Fibroblast of the aortic adventitia (primary cell): ENCODE results near the gene PTGFR. TPM values are rescaled to one million over a fixed set of nuclear protein-coding genes. Genes with fewer than 3 reads are reported as not detected.

Experiments
- DNase-seq: peaks from one replicate; pipeline ENCODE4 v3.0.0-alpha.2; 2010; ENCODE audit warnings: low read depth
- H3K4me3 ChIP-seq: 2 replicates; pipeline ENCODE4 v1.5.1; 2011; ENCODE audit warnings: low read depth, mild to moderate bottlenecking, control low read depth, low read length, moderate library complexity
- CTCF ChIP-seq: IDR thresholded peaks from 2 replicates; pipeline ENCODE4 v1.5.1; 2011; ENCODE audit warnings: mild to moderate bottlenecking, low read length, control low read depth, inconsistent platforms; ENCODE audit not compliant: insufficient read depth
- total RNA-seq: library from RNA; depleted of rRNA; stranded (reverse); fragments of >200 nt; gene quantifications from 2 replicates; pipeline ENCODE4 v1.2.3, GENCODE V29; 2012; ENCODE audit warnings: low replicate concordance

Gene PTGFR
- total RNA-seq, 1 donor: 77.5 TPM

- no peak overlapping the region for H3K4me3 ChIP-seq
- TF ChIP-seq CTCF: no peak
- DNase-seq: no peak
These were observed 74.6 kb downstream of the PTGFR start for GRCh38 chr1:78565393-78565792.

GRCh38 chr1:78570539-78570938 is 79.8 kb downstream of the PTGFR start:
- no peak overlapping the region for H3K4me3 ChIP-seq
- no peak for TF ChIP-seq CTCF
- DNase-seq: no peak

GRCh38 chr1:78577257-78578100 is 86.7 kb downstream of the PTGFR start:
- DNase-seq: no peak
- H3K4me3 ChIP-seq: no peak overlapping the region
- no peak for TF ChIP-seq CTCF

GRCh38 chr1:78586572-78586971 is 95.8 kb downstream of the PTGFR start:
- H3K4me3 ChIP-seq: no peak overlapping the region
- peak; percentile 25 for DNase-seq
- no peak for TF ChIP-seq CTCF

- no peak overlapping the region for H3K4me3 ChIP-seq
These were observed 96.4 kb downstream of the PTGFR start for GRCh38 chr1:78587211-78587610.

More at GRCh38 chr1:78587211-78587610, 96.4 kb downstream of the PTGFR start:
- DNase-seq: no peak
- no peak for TF ChIP-seq CTCF

Other genes with a start within 250 kb of the PTGFR start
- gene IFI44L, start 129.5 kb downstream of the PTGFR start, total RNA-seq: 17.7 and 48.7 TPM in 2 replicates
- 14.2 and 66.6 TPM in 2 replicates for gene IFI44, start 158.9 kb downstream of the PTGFR start, total RNA-seq